Measurements from ENCODE around the gene NOL7. TPM values are rescaled to one million over a fixed set of nuclear protein-coding genes. Genes with fewer than 3 reads are reported as not detected.

Gene NOL7
- total and polyA plus RNA-seq, 2 donors (not counting 1 experiment from before 2014, with no cell fraction given) = 24.7 to 58.3 TPM

DNA sequence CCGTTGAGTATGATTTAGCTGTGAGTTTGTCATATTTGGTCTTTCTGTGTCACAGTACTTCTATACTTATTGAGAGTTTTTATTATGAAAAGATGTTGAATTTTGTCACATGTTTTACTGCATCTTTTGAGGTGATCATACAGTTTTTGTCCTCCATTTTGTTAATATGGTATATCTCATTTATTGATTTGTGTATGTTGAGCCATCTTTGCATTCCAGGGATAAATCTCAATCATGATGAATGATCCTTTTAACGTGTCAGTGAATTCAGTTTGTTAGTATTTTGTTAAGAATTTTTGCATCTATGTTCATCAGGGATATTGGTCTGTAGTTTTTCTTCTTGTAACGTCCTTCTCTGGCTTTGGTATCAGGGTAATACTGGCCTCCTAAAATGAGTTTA is 37.2 kb upstream of the NOL7 start:
- TF ChIP-seq, protein P1, sequence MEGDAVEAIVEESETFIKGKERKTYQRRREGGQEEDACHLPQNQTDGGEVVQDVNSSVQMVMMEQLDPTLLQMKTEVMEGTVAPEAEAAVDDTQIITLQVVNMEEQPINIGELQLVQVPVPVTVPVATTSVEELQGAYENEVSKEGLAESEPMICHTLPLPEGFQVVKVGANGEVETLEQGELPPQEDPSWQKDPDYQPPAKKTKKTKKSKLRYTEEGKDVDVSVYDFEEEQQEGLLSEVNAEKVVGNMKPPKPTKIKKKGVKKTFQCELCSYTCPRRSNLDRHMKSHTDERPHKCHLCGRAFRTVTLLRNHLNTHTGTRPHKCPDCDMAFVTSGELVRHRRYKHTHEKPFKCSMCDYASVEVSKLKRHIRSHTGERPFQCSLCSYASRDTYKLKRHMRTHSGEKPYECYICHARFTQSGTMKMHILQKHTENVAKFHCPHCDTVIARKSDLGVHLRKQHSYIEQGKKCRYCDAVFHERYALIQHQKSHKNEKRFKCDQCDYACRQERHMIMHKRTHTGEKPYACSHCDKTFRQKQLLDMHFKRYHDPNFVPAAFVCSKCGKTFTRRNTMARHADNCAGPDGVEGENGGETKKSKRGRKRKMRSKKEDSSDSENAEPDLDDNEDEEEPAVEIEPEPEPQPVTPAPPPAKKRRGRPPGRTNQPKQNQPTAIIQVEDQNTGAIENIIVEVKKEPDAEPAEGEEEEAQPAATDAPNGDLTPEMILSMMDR (IDR thresholded peaks at IDR 0.05) = no peak
- H3K9me3 ChIP-seq (ENCODE audit: control extremely low read depth in 1 of 3, control insufficient read depth in 2 of 3, insufficient read depth in 1 of 3, low read length in 2 of 3) = no peaks in the 10 kb centered on the region
- Mint-ChIP-seq H3K9me3 (ENCODE audit: insufficient read depth) (no peaks in the 10 kb centered on the region), H3K27me3 (no peaks in the 10 kb centered on the region), H3K4me1 (peaks cover 25% of the 10 kb centered on the region), H3K27ac (no peak overlapping the region), H3K4me3 (no peak overlapping the region)
- H3K4me3 ChIP-seq (ENCODE audit: control extremely low read depth in 1 of 5, extremely low read depth in 1 of 5, insufficient read depth in 1 of 5, low read depth in 2 of 5, low read length in 4 of 5) = no peak overlapping the region
- no peaks in the 10 kb centered on the region for H3K27me3 ChIP-seq (replicated peaks in 1 of 4; ENCODE audit: control extremely low read depth in 1 of 4, control insufficient read depth in 3 of 4, insufficient read depth in 4 of 4, low read length in 3 of 4)
- ATAC-seq (ENCODE audit: low read depth) = no peak
- POLR2A ChIA-PET = no interaction called here
- peaks cover 22% of the 10 kb centered on the region for H3K79me2 ChIP-seq (ENCODE audit: control insufficient read depth, insufficient read depth, low read length)
- no peak overlapping the region for H3K9ac ChIP-seq (ENCODE audit: low read length)
- no peak for DNase-seq
- CTCF ChIA-PET = no interaction called here
- H3K36me3 ChIP-seq (replicated peaks in 1 of 2; ENCODE audit: control extremely low read depth in 1 of 2, control insufficient read depth in 1 of 2, extremely low read depth in 1 of 2, insufficient read depth in 2 of 2, low read length in 1 of 2) = peaks cover 0 to 8% of the 10 kb centered on the region in 2 experiments
- H4K20me1 ChIP-seq (ENCODE audit: control insufficient read depth, insufficient read depth, low read length, poor library complexity, severe bottlenecking) = no peaks in the 10 kb centered on the region
- H2AFZ ChIP-seq (ENCODE audit: insufficient read depth, low read depth, low read length, poor library complexity, severe bottlenecking) = no peak overlapping the region
- no CpG with 5 or more reads among the region's 3 CpGs for WGBS (ENCODE audit: insufficient coverage)
- H3K27ac ChIP-seq (ENCODE audit: low read length in 2 of 2) = no peak overlapping the region
- H3K4me2 ChIP-seq (replicated peaks; ENCODE audit: low read depth, low read length, poor library complexity, severe bottlenecking) = no peak overlapping the region
- intact Hi-C loops (cut with micrococcal nuclease) = no loop called here
- peaks cover 15 to 16% of the 10 kb centered on the region in 2 donors for H3K4me1 ChIP-seq (ENCODE audit: control insufficient read depth in 2 of 2, insufficient read depth in 2 of 2, low read length in 2 of 2)

GRCh38 chr6:13579911-13580310 is 35.2 kb upstream of the NOL7 start:
- H3K36me3 ChIP-seq (replicated peaks in 1 of 2; ENCODE audit: control extremely low read depth in 1 of 2, control insufficient read depth in 1 of 2, extremely low read depth in 1 of 2, insufficient read depth in 2 of 2, low read length in 1 of 2) = peaks cover 0 to 18% of the 10 kb centered on the region in 2 experiments
- H3K79me2 ChIP-seq (ENCODE audit: control insufficient read depth, insufficient read depth, low read length) = peaks cover 22% of the 10 kb centered on the region
- no CpG with 5 or more reads among the region's 1 CpG for WGBS (ENCODE audit: insufficient coverage)
- intact Hi-C loops (cut with micrococcal nuclease) = no loop called here
- H3K9me3 ChIP-seq (ENCODE audit: control extremely low read depth in 1 of 3, control insufficient read depth in 2 of 3, insufficient read depth in 1 of 3, low read length in 2 of 3) = no peaks in the 10 kb centered on the region
- H3K27ac Mint-ChIP-seq = no peak overlapping the region
- DNase-seq = no peak
- no peak overlapping the region for H3K9ac ChIP-seq (ENCODE audit: low read length)
- no peaks in the 10 kb centered on the region for H3K27me3 ChIP-seq (replicated peaks in 1 of 4; ENCODE audit: control extremely low read depth in 1 of 4, control insufficient read depth in 3 of 4, insufficient read depth in 4 of 4, low read length in 3 of 4)
- H2AFZ ChIP-seq (ENCODE audit: insufficient read depth, low read depth, low read length, poor library complexity, severe bottlenecking) = no peak overlapping the region
- H4K20me1 ChIP-seq (ENCODE audit: control insufficient read depth, insufficient read depth, low read length, poor library complexity, severe bottlenecking) = no peaks in the 10 kb centered on the region
- no peaks in the 10 kb centered on the region for H3K9me3 Mint-ChIP-seq (ENCODE audit: insufficient read depth)
- H3K4me3 ChIP-seq (ENCODE audit: control extremely low read depth in 1 of 5, extremely low read depth in 1 of 5, insufficient read depth in 1 of 5, low read depth in 2 of 5, low read length in 4 of 5) = no peak overlapping the region
- ChIA-PET CTCF (no interaction called here), POLR2A (no interaction called here)
- no peak overlapping the region for H3K27ac ChIP-seq (ENCODE audit: low read length in 2 of 2)
- ATAC-seq (ENCODE audit: low read depth) = no peak
- H3K4me1 Mint-ChIP-seq = peaks cover 15% of the 10 kb centered on the region
- TF ChIP-seq, protein P1 (IDR thresholded peaks at IDR 0.05) = no peak
- no peak for TF ChIP-seq EZH2 (IDR thresholded peaks at IDR 0.05; ENCODE audit: borderline replicate concordance, insufficient read depth, low read depth, low read length, poor library complexity, severe bottlenecking)
- H3K4me1 ChIP-seq (ENCODE audit: control insufficient read depth in 2 of 2, insufficient read depth in 2 of 2, low read length in 2 of 2) = peaks cover 7 to 9% of the 10 kb centered on the region in 2 donors
- H3K4me3 Mint-ChIP-seq = no peak overlapping the region
- H3K4me2 ChIP-seq (replicated peaks; ENCODE audit: low read depth, low read length, poor library complexity, severe bottlenecking) = no peak overlapping the region
- H3K27me3 Mint-ChIP-seq = no peaks in the 10 kb centered on the region

Data from B cell (primary cell).